AML-193 (cell line): ENCODE measurements around the gene ING5.
"Not testable (repeated sequence)": the region's sequence is repeated elsewhere in the genome, so short reads cannot be mapped to it uniquely, and the experiment has no call there.

Experiments
- DNase-seq, 2 experiments: peaks; one replicate each; lab custom pipeline; 2025; lab: John Stamatoyannopoulos, UW

ING5 gene

GRCh38 chr2:241701399-241702154, at the start of gene ING5:
TSS of gene ING5 (plus strand) at chr2:241702039. CDS start at chr2:241702066, 27 bp downstream.
- DNase-seq, result peak; percentile 82 to 83

GRCh38 chr2:241652142-241652541, 49.7 kb upstream of the ING5 start:
- DNase-seq, result no peak

- no peak for DNase-seq
Measured at GRCh38 chr2:241652722-241653121, 49.1 kb upstream of the ING5 start.

GRCh38 chr2:241653210-241653750, 48.6 kb upstream of the ING5 start:
- no peak for DNase-seq

GRCh38 chr2:241654551-241654950, 47.3 kb upstream of the ING5 start:
- DNase-seq, result no peak

GRCh38 chr2:241655516-241656189, 46.2 kb upstream of the ING5 start:
- DNase-seq, result no peak

GRCh38 chr2:241656190-241656741, 45.6 kb upstream of the ING5 start:
- no peak for DNase-seq

- no peak for DNase-seq
Measured at GRCh38 chr2:241657786-241658254, 44.0 kb upstream of the ING5 start.

- no peak for DNase-seq
Measured at GRCh38 chr2:241658296-241658695, 43.5 kb upstream of the ING5 start.

- peak; percentile 12 to 36 for DNase-seq
Measured at GRCh38 chr2:241659150-241659739, 42.6 kb upstream of the ING5 start.

- no peak for DNase-seq
Measured at GRCh38 chr2:241660593-241661213, 41.1 kb upstream of the ING5 start.

GRCh38 chr2:241662731-241663130, 39.1 kb upstream of the ING5 start:
- not testable (repeated sequence) for DNase-seq

- no peak for DNase-seq
Measured at GRCh38 chr2:241665731-241666440, 36.0 kb upstream of the ING5 start.

- no peak for DNase-seq
Measured at GRCh38 chr2:241666627-241667400, 35.0 kb upstream of the ING5 start.

- DNase-seq, result no peak
Measured at GRCh38 chr2:241668354-241668753, 33.5 kb upstream of the ING5 start.

GRCh38 chr2:241668839-241669238, 33.0 kb upstream of the ING5 start:
- no peak for DNase-seq

- DNase-seq, result no peak
Measured at GRCh38 chr2:241670333-241671110, 31.3 kb upstream of the ING5 start.

- no peak for DNase-seq
Measured at GRCh38 chr2:241671457-241672240, 30.2 kb upstream of the ING5 start.
